SK-N-SH (cell line): Measurements from ENCODE around the gene GRPEL2.

Experiments
- ELF1 ChIP-seq: IDR thresholded peaks from 2 replicates; pipeline ENCODE4 v1.4.0; 2012
- EP300 ChIP-seq, 2 experiments: IDR thresholded peaks; 2 replicates each; pipeline versions ENCODE4 v1.4.0 to v1.6.1; 2012; ENCODE audit warnings: borderline replicate concordance in 1 of 2, low read depth in 1 of 2, low read length in 1 of 2
- JUND ChIP-seq: IDR thresholded peaks from 2 replicates; pipeline ENCODE4 v1.4.0; 2012
- MXI1 ChIP-seq: IDR thresholded peaks from 2 replicates; pipeline ENCODE4 v1.6.1; 2012; ENCODE audit warnings: mild to moderate bottlenecking, low read depth, low read length, improper control_type of control experiment
- SIN3A ChIP-seq: IDR thresholded peaks from 2 replicates; pipeline ENCODE4 v1.6.1; 2012; ENCODE audit warnings: low read depth, mild to moderate bottlenecking, low read length, moderate library complexity, borderline replicate concordance
- TAF1 ChIP-seq: IDR thresholded peaks from 2 replicates; pipeline ENCODE4 v1.6.1; 2012; ENCODE audit warnings: low read depth, mild to moderate bottlenecking, low read length, moderate library complexity, borderline replicate concordance
- TEAD4 ChIP-seq: IDR thresholded peaks from 2 replicates; pipeline ENCODE4 v1.4.0; 2012; ENCODE audit warnings: mild to moderate bottlenecking, borderline replicate concordance; ENCODE audit not compliant: insufficient read depth
- YY1 ChIP-seq: IDR thresholded peaks from 2 replicates; pipeline ENCODE4 v1.4.0; 2012; ENCODE audit warnings: low read depth, mild to moderate bottlenecking
- TF ChIP-seq, protein P1 (sequence below): fragments of 200-600 bp; sonication (generic); IDR thresholded peaks from 2 replicates; pipeline ENCODE4 v1.6.1; 2017; ENCODE audit warnings: antibody characterized with exemption, mild to moderate bottlenecking, moderate library complexity
- TF ChIP-seq, protein P2 (sequence below): fragments of 150-350 bp; IDR thresholded peaks from 2 replicates; pipeline ENCODE4 v1.6.1; 2017; ENCODE audit warnings: antibody characterized with exemption, low read length, low read depth, borderline replicate concordance
- TF ChIP-seq, protein P3 (sequence below): fragments of 150-350 bp; IDR thresholded peaks from 2 replicates; pipeline ENCODE4 v1.6.1; 2016; ENCODE audit warnings: mild to moderate bottlenecking, low read depth, low read length

DNA sequence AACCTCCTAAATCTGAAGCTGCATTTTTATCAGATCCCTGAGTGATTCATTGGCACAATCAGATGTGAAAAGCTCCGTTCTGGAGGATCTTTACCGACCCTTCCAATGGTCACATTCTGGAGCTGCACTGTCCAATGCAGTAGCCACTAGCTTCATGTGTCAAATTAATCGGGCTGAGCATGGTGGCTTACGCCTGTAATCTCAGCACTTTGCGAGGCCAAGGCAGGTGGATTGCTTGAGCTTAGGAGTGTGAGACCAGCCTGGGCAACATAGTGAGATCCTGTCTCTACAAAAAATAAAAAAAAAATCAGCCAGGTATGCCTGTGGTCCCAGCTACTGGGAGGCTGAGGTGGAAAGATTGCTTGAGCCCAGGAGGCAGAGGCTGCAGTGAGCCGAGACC is 30.1 kb downstream of the GRPEL2 start:
- TF ChIP-seq MXI1 (no peak), EP300 (IDR thresholded peaks at IDR 0.05; ENCODE audit: borderline replicate concordance in 1 of 2, low read depth in 1 of 2, low read length in 1 of 2) (no peak), SIN3A (no peak), YY1 (no peak), ELF1 (no peak), TAF1 (no peak), TEAD4 (no peak), JUND (no peak)
- TF ChIP-seq, protein P1, sequence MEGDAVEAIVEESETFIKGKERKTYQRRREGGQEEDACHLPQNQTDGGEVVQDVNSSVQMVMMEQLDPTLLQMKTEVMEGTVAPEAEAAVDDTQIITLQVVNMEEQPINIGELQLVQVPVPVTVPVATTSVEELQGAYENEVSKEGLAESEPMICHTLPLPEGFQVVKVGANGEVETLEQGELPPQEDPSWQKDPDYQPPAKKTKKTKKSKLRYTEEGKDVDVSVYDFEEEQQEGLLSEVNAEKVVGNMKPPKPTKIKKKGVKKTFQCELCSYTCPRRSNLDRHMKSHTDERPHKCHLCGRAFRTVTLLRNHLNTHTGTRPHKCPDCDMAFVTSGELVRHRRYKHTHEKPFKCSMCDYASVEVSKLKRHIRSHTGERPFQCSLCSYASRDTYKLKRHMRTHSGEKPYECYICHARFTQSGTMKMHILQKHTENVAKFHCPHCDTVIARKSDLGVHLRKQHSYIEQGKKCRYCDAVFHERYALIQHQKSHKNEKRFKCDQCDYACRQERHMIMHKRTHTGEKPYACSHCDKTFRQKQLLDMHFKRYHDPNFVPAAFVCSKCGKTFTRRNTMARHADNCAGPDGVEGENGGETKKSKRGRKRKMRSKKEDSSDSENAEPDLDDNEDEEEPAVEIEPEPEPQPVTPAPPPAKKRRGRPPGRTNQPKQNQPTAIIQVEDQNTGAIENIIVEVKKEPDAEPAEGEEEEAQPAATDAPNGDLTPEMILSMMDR: no peak
- TF ChIP-seq, protein P2, sequence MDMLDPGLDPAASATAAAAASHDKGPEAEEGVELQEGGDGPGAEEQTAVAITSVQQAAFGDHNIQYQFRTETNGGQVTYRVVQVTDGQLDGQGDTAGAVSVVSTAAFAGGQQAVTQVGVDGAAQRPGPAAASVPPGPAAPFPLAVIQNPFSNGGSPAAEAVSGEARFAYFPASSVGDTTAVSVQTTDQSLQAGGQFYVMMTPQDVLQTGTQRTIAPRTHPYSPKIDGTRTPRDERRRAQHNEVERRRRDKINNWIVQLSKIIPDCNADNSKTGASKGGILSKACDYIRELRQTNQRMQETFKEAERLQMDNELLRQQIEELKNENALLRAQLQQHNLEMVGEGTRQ: no peak
- TF ChIP-seq, protein P3, sequence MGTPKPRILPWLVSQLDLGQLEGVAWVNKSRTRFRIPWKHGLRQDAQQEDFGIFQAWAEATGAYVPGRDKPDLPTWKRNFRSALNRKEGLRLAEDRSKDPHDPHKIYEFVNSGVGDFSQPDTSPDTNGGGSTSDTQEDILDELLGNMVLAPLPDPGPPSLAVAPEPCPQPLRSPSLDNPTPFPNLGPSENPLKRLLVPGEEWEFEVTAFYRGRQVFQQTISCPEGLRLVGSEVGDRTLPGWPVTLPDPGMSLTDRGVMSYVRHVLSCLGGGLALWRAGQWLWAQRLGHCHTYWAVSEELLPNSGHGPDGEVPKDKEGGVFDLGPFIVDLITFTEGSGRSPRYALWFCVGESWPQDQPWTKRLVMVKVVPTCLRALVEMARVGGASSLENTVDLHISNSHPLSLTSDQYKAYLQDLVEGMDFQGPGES: no peak
